GM19438 (cell line): ENCODE data around the gene KRT78.
"Not testable (repeated sequence)": the region's sequence is repeated elsewhere in the genome, so short reads cannot be mapped to it uniquely, and the experiment has no call there.

ENCODE experiments used
- ATAC-seq: cut with Tn5 transposase; IDR thresholded peaks from one replicate; pipeline ENCODE4 v1.9.1; 2021; ENCODE audit warnings: low read depth; ENCODE audit not compliant: unreplicated experiment

Gene KRT78

GRCh38 chr12:52848661-52849255, at the start of gene KRT78:
Gene KRT78, minus strand, starts transcription at chr12:52848994. Its CDS starts 64 bp downstream, at chr12:52848930.
- ATAC-seq: no peak

- ATAC-seq: no peak
Observed at GRCh38 chr12:52896190-52897100, 47.7 kb upstream of the KRT78 start.

- no peak for ATAC-seq
Observed at GRCh38 chr12:52895726-52896189, 47.0 kb upstream of the KRT78 start.

- no peak for ATAC-seq
Observed at GRCh38 chr12:52892974-52893373, 44.2 kb upstream of the KRT78 start.

GRCh38 chr12:52892207-52892852, 43.5 kb upstream of the KRT78 start:
- ATAC-seq: no peak

- ATAC-seq: no peak
Observed at GRCh38 chr12:52891044-52891443, 42.2 kb upstream of the KRT78 start.

- ATAC-seq: no peak
Observed at GRCh38 chr12:52890417-52890816, 41.6 kb upstream of the KRT78 start.

GRCh38 chr12:52884526-52885293, 35.9 kb upstream of the KRT78 start:
- no peak for ATAC-seq

- not testable (repeated sequence) for ATAC-seq
Observed at GRCh38 chr12:52880499-52880898, 31.7 kb upstream of the KRT78 start.

GRCh38 chr12:52879394-52880351, 30.9 kb upstream of the KRT78 start:
- no peak for ATAC-seq

GRCh38 chr12:52878507-52879393, 30.0 kb upstream of the KRT78 start:
- no peak for ATAC-seq

- no peak for ATAC-seq
Observed at GRCh38 chr12:52877242-52877641, 28.4 kb upstream of the KRT78 start.

- ATAC-seq: no peak
Observed at GRCh38 chr12:52876372-52876771, 27.6 kb upstream of the KRT78 start.

- ATAC-seq: no peak
Observed at GRCh38 chr12:52874573-52875435, 26.0 kb upstream of the KRT78 start.

- peak; percentile 77 for ATAC-seq
Observed at GRCh38 chr12:52873832-52874572, 25.2 kb upstream of the KRT78 start.

- no peak for ATAC-seq
Observed at GRCh38 chr12:52873513-52873831, 24.7 kb upstream of the KRT78 start.
